ENCODE measurements around the gene WDR33. TPM values are rescaled to one million over a fixed set of nuclear protein-coding genes. Genes with fewer than 3 reads are reported as not detected.

WDR33 gene
- total RNA-seq, 2 donors from 2014 or later, result 55.2 to 61.8 TPM

- ATAC-seq (no peak), DNase-seq (no peak)
- Mint-ChIP-seq H3K36me3 (ENCODE audit: low read depth) (peaks cover 8% of the 10 kb centered on the region), H3K27ac (no peak overlapping the region), H3K4me3 (no peak overlapping the region), H3K4me1 (peaks cover 18% of the 10 kb centered on the region), H3K27me3 (no peaks in the 10 kb centered on the region)
- no peaks in the 10 kb centered on the region for H3K9me3 ChIP-seq (ENCODE audit: control insufficient read depth, low read length, poor library complexity, severe bottlenecking)
Measured at GRCh38 chr2:127737892-127738291, 73.1 kb downstream of the WDR33 start.

GRCh38 chr2:127735537-127736399 is 75.2 kb downstream of the WDR33 start:
- peaks cover 12% of the 10 kb centered on the region for H3K4me1 Mint-ChIP-seq
- H3K27ac Mint-ChIP-seq, result no peak overlapping the region
- DNase-seq, result no peak
- H3K36me3 Mint-ChIP-seq (ENCODE audit: low read depth), result peaks cover under 1% of the 10 kb centered on the region
- ATAC-seq, result no peak
- no peak overlapping the region for H3K4me3 Mint-ChIP-seq
- H3K9me3 ChIP-seq (ENCODE audit: control insufficient read depth, low read length, poor library complexity, severe bottlenecking), result no peaks in the 10 kb centered on the region
- H3K27me3 Mint-ChIP-seq, result no peaks in the 10 kb centered on the region

DNA sequence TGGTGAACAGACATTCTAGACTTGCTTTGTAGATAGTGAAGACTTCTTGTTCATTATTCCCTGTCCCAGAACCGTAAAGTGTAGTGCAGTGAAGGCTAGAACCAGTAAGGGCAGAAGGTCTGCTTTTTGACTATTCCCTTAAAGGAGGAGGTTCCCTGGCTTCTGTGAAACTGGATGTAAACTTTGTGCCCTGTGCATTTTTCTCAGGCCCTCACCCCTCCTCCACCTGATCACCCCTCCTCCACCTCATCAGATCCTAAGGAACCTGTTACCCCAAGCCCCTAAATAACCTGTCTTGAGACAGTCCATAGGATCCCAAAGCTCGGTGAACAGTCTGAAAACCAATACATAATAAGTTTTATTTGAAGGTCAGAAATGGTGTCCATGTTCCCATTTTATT is 75.9 kb downstream of the WDR33 start:
- DNase-seq (no peak), ATAC-seq (no peak)
- H3K4me3 Mint-ChIP-seq, result no peak overlapping the region
- no peaks in the 10 kb centered on the region for H3K9me3 ChIP-seq (ENCODE audit: control insufficient read depth, low read length, poor library complexity, severe bottlenecking)
- no peak overlapping the region for H3K27ac Mint-ChIP-seq
- no peaks in the 10 kb centered on the region for H3K27me3 Mint-ChIP-seq
- H3K4me1 Mint-ChIP-seq, result peaks cover 12% of the 10 kb centered on the region
- no peaks in the 10 kb centered on the region for H3K36me3 Mint-ChIP-seq (ENCODE audit: low read depth)

DNA sequence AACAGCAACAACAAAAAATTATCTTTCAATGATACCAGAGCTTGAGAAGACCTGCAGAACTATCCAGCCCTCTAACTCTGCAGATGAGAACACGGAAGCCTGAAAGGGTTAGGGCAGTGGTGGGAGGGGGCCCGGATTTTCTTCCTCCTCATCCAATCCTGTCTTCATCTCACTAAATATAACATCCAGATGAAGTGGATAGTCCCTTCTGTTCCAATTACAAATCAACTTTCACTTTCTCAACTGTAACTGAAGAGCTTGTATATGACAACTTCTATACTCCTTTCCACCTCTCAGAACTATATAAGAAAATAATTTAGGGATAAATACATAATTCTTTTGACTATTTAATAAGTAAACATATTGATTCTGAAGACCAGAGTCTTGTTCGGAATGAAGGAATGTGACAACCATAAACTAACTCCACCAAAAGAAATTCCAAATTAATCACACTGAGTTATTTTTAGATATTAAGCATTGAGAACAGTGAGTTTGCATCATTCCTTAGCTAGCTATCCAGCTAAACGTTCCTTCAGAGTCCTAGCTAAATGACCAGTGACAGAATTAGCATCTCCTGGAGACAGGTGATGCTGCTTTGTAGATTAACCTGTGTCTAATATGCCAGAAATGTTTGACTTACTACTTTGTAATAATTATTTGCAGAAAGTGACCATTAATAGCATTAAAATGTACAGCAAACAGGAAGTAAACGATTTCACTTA is 77.0 kb downstream of the WDR33 start:
- Mint-ChIP-seq H3K36me3 (ENCODE audit: low read depth) (no peaks in the 10 kb centered on the region), H3K4me3 (no peak overlapping the region), H3K27me3 (no peaks in the 10 kb centered on the region), H3K4me1 (peaks cover 10% of the 10 kb centered on the region), H3K27ac (no peak overlapping the region)
- ATAC-seq (no peak), DNase-seq (no peak)
- no peaks in the 10 kb centered on the region for H3K9me3 ChIP-seq (ENCODE audit: control insufficient read depth, low read length, poor library complexity, severe bottlenecking)

GRCh38 chr2:127733113-127733815 is 77.7 kb downstream of the WDR33 start:
- no peak overlapping the region for H3K27ac Mint-ChIP-seq
- DNase-seq (no peak), ATAC-seq (no peak)
- no peak overlapping the region for H3K4me3 Mint-ChIP-seq
- peaks cover 6% of the 10 kb centered on the region for H3K4me1 Mint-ChIP-seq
- no peaks in the 10 kb centered on the region for H3K27me3 Mint-ChIP-seq
- no peaks in the 10 kb centered on the region for H3K36me3 Mint-ChIP-seq (ENCODE audit: low read depth)
- H3K9me3 ChIP-seq (ENCODE audit: control insufficient read depth, low read length, poor library complexity, severe bottlenecking), result no peaks in the 10 kb centered on the region

DNA sequence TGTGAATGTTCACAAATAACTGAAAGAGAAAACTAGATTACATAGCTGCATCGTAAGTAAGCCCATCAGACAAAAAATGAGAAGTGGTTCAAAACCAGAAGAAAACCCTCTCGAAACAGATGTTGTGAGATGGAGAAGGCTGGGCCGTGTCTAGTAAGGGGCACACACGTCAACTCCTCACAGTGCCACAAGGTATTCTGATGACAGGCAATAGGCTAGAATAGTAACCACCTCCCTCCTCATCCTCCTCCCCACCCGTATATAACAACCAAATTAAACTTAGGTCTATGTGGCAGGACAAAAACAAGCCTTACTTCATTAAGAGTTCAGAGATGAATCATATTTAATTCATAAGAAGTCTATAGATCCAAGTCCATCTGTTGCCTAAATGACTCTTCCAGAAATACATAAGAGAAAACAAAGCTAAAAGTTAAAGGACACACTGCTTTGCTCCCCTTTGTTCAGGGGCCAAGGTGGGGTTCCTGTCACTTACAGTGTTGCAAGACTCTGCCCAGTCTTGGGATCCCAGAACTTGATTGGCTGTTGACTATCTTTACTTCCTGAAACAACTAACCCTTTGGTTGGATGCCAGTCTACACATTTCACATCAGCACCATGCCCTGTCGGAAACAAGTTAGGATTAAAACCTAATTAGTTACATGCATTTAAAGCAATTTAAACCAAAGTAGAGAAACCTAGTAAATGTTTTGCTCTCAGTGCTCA is 84.7 kb downstream of the WDR33 start:
- no peak for ATAC-seq

DNA sequence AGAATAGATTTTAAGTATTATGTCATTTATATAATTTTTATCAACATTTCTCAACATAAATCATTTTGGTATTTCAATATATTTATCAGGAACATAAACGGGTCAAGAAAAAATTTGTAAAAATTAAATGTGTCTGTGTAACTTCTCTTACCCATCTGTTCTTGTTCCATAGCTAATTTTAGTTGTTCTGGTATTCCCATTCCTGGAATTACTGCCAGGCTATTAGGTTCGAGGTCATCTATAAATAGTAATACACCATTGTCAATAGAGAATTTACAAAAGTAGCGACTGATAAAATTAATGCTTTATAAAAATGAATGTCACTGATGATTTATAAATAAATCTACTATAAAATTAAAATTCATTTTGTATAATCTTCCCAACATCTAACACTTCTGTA is 88.2 kb downstream of the WDR33 start:
- no peaks in the 10 kb centered on the region for H3K27me3 Mint-ChIP-seq
- no peak overlapping the region for H3K27ac Mint-ChIP-seq
- peaks cover 4% of the 10 kb centered on the region for H3K4me1 Mint-ChIP-seq
- H3K36me3 Mint-ChIP-seq (ENCODE audit: low read depth), result no peaks in the 10 kb centered on the region
- H3K9me3 ChIP-seq (ENCODE audit: control insufficient read depth, low read length, poor library complexity, severe bottlenecking), result no peaks in the 10 kb centered on the region
- H3K4me3 Mint-ChIP-seq, result no peak overlapping the region
- no peak for ATAC-seq
- DNase-seq, result no peak

More for the DNA sequence above, 84.7 kb downstream of the WDR33 start:
- no peak overlapping the region for H3K4me3 Mint-ChIP-seq
- DNase-seq, result no peak
- H3K4me1 Mint-ChIP-seq, result peaks cover 4% of the 10 kb centered on the region
- H3K36me3 Mint-ChIP-seq (ENCODE audit: low read depth), result no peaks in the 10 kb centered on the region
- H3K27me3 Mint-ChIP-seq, result no peaks in the 10 kb centered on the region
- H3K27ac Mint-ChIP-seq, result peak overlapping the region; percentile 19
- H3K9me3 ChIP-seq (ENCODE audit: control insufficient read depth, low read length, poor library complexity, severe bottlenecking), result no peaks in the 10 kb centered on the region

GRCh38 chr2:127721978-127722355 is 89.0 kb downstream of the WDR33 start:
- no peak for ATAC-seq
- Mint-ChIP-seq H3K27ac (no peak overlapping the region), H3K36me3 (ENCODE audit: low read depth) (no peaks in the 10 kb centered on the region)

GRCh38 chr2:127721311-127721977 is 89.5 kb downstream of the WDR33 start:
- Mint-ChIP-seq H3K4me3 (no peak overlapping the region), H3K36me3 (ENCODE audit: low read depth) (peaks cover 1% of the 10 kb centered on the region), H3K27me3 (no peaks in the 10 kb centered on the region), H3K27ac (no peak overlapping the region), H3K4me1 (peaks cover 3% of the 10 kb centered on the region)
- DNase-seq (no peak), ATAC-seq (no peak)
- no peaks in the 10 kb centered on the region for H3K9me3 ChIP-seq (ENCODE audit: control insufficient read depth, low read length, poor library complexity, severe bottlenecking)

More at GRCh38 chr2:127721978-127722355, 89.0 kb downstream of the WDR33 start:
- Mint-ChIP-seq H3K27me3 (no peaks in the 10 kb centered on the region), H3K4me1 (peaks cover 4% of the 10 kb centered on the region), H3K4me3 (no peak overlapping the region)
- no peak for DNase-seq
- H3K9me3 ChIP-seq (ENCODE audit: control insufficient read depth, low read length, poor library complexity, severe bottlenecking), result no peaks in the 10 kb centered on the region

GRCh38 chr2:127719301-127720218 is 91.4 kb downstream of the WDR33 start:
- Mint-ChIP-seq H3K4me3 (no peak overlapping the region), H3K27ac (no peak overlapping the region), H3K36me3 (ENCODE audit: low read depth) (peaks cover 3% of the 10 kb centered on the region), H3K4me1 (peaks cover 4% of the 10 kb centered on the region), H3K27me3 (no peaks in the 10 kb centered on the region)
- ATAC-seq (no peak), DNase-seq (no peak)
- H3K9me3 ChIP-seq (ENCODE audit: control insufficient read depth, low read length, poor library complexity, severe bottlenecking), result no peaks in the 10 kb centered on the region

DNA sequence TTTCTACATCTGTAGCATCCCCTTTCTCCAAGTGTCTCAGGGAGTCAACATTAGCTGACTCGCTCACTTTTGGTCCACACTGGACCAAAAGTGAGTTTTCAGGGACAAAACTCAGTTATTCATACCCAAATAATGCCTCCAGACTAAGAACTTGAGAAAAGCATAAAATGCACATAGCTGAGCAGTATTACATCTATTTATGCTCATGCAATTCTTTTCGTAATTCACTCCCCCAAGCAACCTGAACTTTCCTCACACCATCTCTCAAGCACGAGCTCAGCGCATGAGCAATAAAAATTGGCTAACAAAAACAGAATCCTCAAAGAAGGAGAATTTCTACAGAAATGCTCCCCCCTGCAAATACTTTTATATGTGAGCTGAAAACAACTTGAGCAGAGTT is 92.7 kb downstream of the WDR33 start:
- DNase-seq (no peak), ATAC-seq (no peak)
- Mint-ChIP-seq H3K4me3 (no peak overlapping the region), H3K27ac (no peak overlapping the region), H3K27me3 (no peaks in the 10 kb centered on the region), H3K36me3 (ENCODE audit: low read depth) (peaks cover 3% of the 10 kb centered on the region), H3K4me1 (peaks cover 4% of the 10 kb centered on the region)
- no peaks in the 10 kb centered on the region for H3K9me3 ChIP-seq (ENCODE audit: control insufficient read depth, low read length, poor library complexity, severe bottlenecking)
